Inferior parietal cortex (tissue), 1 donor: ENCODE results near the gene DRAXIN.

Experiments
- DNase-seq: peaks from one replicate; pipeline ENCODE4 v3.0.0-alpha.2; 2016; ENCODE audit errors: extremely low spot score

DRAXIN gene

DNA sequence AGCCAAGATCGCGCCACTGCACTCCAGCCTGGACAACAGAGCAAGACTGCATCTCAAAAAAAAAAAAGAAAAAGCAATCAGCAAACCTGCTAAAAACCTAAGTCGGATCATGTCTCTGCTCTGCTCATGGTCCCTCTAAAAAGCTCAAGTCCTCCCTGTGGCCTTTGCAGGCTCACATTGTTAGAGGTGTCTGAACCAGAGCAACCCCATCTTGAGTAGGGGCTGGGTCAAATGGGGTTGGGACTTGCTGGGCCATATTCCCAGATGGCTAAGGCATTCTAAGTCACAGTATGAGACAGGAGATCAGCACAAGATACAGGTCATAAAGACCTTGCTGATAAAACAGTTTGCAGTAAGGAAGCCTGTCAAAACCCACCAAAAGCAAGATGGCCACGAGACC, 3.0 kb upstream of the DRAXIN start:
- no peak for DNase-seq

DNA sequence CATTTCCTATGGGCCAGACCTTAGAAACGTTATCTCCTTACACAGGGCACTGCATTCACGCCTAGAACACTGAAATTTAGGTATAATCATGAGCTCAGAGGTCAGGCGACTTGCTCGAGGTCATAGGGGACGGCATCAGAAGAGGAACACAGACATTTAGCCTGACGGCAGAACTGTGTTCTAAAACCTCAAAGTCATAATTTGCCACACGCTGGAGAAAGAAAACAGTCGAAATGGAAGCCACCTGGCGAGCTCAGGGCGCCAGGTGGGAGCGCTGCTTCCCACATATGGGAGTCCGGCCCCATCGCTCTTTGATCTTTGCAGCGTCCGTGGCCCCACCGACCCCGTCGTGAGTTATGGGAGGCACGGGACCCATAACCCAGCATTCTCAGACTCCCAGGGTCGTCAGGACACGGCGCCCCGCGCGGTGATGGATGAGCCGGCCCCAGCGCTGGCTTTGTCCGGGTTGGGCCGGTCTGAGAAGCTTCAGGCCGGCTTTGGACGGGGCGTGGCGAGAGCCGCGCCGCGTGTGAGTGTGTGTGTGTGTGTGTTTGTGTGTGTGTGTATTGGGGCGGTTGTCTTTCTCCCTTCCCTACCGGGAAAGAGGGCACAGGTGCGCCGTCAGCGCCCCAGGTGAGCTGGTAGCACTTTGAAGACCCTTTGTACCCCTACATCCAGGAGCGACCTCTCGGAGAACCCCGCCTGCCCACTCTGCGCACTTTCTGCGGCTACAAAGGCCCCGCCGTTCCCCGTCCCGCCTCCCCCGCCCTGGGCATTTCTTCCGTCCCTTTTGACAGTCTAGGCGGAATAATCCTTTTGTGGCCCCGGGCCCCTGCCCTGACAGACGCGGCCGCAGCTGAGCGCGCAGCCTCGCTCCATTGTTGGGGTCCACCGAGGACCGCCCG, 861 bp upstream of the DRAXIN start:
- no peak for DNase-seq

DNA sequence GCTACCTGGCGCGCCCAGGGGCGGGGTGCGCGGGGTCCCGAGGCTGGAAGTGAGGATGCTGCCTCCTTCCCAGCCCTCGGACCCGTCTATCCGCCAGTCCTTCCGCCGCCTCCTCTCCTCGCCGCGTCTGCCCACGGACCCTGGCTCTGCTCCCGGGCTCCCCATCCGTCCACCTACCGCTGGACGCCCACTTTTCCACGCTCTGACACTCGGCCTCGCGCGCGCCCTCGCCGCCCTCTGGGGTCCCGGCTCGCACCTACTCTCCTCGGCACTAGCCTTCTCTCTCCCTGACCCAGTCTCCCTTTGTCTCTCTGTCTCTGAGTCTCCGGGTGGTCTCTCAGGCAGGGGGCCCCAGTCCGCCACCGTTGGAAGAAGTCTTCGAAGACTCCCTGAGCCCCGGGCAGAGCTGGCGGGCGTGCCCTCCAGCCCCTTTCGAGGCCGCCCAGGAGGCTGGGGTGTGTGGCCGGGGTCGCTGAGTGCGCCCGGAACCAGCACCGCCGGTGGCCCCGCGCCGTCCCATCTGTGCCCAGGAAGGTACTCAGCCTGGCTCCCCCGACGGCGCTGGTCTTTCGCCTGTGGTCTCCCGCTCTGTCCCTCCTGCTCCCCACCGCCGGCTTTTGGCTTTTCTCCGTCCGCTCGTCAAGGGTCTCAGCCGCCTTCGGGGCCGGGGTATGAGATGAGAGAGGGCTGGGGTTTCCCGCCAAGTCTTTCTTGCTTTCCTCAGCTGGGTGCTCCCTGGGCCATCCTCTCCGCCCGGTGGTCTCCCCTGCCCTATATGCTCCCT, 610 bp downstream of the DRAXIN start:
- no peak for DNase-seq

DNA sequence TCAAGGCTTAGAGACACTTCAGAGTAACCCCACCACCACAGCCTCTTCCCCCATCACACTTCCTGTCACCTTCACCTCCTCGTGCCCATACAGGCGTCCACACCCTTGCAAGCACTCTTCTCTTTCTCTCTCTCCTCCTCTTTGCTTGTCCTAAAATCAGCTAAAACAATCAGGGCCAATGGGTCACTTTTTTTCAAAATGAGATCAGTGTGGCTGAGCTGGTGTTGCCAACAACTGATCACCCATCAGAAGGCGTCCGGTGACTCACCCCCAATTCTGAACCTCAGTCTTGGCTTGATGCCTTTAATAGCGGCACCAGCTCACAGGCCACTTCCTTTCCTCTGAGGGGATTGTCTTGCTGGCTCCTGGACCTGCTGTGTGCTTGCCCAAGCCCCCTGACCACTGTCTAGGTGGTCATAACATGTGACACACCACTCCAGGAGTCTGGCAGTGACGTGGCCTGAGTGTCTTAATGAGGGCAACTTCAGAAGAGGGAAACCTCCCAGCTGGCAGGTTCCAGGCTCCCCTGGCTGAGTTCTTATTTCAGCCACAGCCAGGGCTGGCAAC, 1.6 kb downstream of the DRAXIN start:
- no peak for DNase-seq

DNA sequence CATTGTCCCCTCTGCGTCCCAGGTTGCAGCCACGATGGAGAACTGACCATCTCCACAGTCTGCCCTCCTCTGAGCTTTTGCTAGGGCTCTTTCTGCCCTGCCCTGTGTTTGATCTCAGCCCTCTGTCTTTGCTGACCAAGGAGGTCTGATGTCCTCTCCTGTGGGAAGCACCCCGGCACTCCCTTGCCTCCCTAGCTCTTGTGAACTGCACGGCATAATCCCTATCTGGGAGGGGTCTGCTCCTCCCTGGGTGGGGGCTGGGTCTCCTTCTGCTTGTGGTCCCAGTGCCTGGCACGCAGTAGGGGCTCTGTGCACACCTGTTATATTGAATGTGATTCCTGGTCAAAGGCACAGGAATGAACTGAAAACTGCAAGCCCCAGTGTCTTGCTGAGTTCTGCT, 2.4 kb downstream of the DRAXIN start:
- DNase-seq: no peak

DNA sequence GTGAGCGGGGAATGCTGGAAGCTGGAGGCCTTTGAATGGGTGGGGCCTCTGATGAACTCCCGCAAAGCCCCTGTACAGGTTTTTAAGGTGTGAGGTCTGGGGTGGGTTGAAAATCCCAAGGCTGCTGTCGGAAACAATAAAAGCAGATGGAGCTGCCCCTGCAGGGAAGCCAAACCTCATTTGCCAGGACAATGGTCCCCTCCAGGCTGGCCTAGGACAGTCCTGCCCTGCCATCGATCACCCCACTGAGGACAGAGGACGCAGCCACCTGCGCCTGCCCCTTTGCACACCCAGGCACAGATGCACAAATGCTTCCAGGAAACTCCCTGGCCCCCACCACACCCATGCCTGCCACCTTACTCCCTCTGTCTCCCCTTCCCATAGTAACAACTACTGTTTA, 4.4 kb downstream of the DRAXIN start:
- no peak for DNase-seq

DNA sequence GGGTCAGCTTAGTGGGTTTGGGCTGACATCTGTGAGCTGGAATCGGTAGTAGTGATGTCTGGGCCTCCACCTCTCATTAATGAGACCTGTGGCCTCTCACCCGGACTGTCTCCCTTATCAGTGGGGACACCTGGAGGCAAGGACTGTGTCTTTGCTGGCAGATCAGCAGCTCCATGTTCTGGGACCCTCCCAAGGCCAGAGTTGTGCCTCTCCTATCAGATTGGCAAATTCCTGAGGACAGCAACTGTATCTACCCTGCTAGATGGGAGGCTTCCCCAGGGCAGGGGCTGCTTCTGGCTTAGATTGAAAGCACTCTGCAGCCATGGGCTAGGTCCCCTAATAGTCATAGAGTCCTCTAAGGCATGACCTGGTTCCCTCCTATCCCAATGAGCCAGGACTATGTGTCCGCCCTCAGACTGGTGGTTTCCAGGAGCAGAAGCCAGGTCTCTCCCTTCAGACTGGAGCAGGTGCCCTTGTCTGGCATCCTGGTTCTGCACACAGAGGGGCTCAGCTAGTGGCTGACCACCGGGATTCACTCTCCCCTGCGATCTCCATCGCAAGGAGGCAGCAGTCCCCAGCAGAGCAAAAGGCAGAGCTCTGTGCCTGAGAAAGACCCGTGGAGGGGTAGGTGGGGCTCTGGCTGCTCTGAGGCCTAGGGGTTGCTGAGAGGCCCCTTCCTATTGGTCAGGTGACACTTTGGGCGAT, 5.8 kb downstream of the DRAXIN start:
- DNase-seq: no peak

DNA sequence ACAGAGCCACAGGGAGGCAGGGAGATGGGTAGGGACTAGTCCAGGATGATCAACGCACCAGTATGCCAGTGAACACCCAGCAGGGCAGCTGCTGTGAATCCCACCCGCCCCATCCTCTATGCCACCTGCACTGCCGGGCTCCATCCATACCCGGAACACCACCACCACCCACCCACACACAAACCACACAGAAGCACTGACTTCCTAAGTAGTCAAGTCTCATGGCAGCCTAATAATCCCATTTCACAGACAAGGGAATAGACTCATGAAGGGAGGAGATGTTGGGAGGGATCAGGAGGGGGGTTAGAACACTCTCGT, 6.3 kb downstream of the DRAXIN start:
- DNase-seq: no peak

DNA sequence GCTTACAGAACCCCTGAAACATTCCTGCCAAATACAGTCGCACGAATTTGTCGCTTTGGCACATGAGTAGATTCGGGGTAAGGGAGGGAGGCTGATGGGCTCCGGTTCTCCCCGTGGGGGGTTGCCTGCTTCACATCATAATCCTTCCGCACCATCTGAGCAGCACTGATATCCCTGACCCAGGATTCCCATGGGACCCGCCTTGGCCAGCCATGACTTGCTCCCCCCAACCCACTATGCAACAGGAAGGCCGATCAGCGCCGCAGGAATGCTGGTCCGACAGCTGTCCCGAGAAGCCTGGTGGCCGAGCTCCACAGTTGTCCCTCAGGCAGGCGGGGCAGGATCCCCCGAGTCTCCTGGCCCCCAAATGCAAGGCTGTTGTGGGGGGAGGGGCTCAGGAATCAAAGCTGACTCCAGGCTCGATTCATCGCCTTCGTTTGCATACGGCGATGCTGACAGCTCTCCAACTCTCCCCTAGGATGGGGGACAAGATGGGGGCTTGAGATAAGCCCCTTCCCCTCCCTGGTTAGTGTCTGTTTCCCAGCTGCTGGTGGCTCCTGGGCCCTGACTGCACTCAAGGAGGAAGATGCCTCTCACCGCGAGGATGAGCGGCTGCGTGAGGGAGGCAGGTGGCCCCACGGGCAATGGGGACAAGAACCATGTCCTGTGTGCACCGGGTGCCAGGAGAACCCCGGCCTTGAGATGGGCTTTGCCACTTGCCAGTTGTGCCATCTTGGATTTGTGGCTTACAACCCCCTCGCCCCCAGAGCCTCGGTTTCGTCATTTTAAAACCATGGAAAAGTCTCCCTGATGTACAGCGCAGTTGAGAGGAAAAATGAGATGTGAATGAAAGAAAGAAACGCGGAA, 9.3 kb downstream of the DRAXIN start:
- DNase-seq: no peak

DNA sequence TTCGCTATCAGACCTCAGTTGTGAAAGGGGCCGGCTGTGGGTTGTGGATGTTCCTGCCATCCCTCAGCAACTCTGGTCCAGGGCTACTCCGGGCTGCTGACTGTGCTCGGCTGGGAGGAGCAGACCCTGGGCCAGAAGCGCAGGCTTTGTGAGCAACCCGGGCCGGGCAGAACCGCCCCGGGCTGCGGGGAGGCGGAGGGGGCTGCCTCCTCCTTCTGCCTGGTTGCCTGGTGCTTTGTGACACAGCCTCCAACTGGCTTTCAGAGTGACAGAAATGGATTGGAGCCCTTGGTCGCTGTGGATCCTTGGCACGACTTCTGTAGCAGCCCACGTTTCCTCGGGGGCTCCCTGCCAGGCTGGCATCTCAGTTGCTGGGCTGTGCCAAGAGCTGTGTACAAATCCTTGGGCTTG, 10.0 kb downstream of the DRAXIN start:
- peak; percentile 67 for DNase-seq

DNA sequence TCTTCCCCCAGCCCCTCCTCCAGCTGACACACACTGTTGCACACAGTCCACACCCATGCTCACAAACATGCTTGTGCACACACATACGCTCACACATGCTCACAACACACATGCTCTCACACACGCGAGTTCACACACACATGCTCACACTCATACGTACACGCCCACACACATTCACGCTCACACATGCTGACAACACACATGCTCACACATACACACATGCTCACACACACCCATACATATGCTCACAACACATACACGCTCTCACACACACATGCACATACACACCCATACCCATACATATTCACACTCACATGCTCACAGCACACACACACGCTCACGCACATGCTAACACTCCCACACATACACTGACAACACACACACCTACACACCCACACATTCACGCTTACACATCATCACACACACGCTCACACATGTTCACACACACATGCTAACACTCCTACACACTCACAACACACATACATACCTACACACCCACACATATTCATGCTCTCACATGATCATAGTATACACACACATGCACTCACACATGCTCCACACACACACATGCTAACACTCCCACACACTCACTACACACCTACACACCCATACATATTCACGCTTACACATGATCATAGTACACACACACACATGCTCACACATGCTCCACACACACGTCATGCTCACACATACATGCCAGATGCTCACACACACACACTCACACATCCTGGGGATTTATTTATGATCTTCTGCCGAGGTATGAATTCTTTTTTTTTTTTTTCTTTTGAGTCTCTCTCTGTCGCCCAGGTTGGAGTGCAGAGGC, 10.7 kb downstream of the DRAXIN start:
- no peak for DNase-seq

DNA sequence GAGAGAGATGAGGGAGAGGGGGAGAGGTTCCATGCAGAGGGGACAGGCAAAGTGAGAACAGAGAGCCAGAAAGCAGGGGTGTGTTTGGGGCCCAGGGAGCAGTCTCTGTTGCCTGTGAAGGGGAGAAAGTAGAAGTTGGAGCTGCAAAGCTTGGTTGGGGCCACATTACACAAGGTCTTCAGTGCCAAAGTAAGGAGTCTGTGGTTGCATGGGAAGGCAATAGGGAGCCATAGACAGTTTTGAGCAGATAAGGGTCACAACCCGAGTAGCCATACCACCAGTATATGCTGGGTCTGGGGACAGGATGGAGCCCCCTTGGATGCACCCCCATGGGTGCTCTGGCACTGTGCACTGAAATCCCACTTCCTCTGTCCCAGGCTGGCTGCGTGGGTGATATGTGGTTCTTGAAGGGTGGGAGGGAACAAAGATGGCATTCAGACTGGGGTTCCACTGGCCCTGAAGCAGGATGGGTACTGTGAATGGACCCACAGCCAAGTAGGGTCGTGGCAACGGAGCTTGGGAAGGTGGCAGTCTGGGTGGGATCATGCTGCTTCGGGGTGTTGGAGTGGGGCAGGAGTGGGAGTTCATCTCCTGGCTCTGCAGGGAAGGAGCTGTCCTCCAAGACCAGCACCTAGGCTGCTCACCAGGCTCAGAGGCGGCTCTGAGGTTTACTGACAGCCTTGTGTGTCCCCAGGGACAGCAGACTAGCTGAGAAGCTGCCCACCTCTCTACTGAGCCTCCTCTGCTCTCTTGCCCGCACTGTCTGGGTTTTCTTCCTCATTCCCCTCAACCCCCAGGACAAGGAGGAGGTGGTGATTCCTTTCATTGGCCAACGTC, 12.1 kb downstream of the DRAXIN start:
- DNase-seq: no peak

DNA sequence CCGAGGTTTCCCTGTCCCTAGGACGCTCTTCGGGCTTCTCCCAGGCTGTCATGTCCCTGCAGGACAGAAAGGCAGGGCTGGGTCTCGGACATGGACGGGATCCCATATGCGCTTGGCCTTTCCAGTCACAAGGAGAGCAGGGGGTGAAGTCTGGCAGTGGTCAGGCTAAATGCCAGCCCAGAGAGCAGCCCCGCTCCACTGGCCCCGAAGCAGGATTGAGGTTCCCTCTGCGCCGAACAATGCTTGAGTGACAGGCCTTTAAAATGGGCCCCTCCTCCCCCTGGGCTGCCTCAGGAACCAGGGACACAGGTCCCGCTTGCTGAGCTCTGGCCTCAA, 12.7 kb downstream of the DRAXIN start:
- no peak for DNase-seq

DNA sequence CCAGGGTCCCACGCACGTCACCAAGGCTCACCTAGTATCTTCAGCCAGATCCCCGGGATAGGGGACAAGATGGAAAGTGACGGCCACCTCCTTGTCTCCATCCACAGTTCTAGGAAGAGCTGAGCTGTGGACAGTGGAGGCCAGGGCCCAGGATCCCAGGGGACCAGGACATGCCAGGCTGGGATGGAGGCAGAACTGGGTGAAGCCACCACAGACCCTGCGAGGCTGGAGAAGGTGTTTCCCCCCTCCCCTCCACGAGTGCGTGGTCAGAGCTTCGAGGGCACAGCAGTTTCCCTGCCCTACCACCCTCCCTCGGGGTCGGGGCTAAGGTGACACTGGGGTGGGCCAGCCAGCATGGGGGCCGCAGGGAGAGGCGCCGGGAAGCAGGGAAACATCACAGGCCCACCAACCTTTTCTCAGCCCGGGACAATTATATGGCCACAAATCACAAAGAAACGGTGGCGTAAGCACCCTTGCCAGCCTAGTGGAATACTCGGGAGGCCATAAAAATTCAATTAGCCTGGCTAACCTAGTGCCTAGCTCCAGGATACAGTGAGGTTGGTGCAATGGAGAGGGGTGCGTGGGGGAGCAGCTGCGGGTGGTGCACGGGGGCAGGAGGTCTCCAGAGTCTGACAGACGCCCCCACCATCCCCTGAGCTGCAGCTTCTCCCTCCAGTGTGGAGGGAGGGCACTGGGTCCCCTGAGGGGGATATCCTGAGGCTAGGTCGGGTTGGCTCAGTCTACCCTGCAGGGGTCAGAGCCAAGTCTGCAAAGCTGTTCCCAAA, 13.4 kb downstream of the DRAXIN start:
- no peak for DNase-seq

DNA sequence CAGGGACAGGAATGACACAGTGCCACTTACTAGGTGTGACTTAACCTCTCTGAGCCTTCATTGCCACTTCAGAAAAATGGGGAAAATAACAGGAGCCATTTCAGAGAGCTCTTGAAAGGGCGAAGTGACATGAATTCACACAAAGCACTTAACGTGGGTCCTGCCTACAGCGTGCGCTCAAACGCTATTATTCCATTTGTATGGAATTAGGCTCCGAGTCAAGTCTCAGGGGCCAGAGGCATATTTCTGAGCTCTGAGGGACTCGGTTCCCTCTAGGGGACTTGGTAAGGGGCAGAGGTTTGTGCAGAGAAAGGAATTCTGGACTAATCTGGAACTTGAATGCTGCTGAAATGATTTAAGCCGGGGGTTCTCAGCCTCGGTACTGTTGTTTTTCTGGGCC, 14.1 kb downstream of the DRAXIN start:
- no peak for DNase-seq

DNA sequence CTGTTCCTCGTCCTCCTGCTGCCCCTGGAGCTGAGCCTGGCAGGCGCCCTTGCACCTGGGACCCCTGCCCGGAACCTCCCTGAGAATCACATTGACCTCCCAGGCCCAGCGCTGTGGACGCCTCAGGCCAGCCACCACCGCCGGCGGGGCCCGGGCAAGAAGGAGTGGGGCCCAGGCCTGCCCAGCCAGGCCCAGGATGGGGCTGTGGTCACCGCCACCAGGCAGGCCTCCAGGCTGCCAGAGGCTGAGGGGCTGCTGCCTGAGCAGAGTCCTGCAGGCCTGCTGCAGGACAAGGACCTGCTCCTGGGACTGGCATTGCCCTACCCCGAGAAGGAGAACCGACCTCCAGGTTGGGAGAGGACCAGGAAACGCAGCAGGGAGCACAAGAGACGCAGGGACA, 14.8 kb downstream of the DRAXIN start:
- no peak for DNase-seq

DNA sequence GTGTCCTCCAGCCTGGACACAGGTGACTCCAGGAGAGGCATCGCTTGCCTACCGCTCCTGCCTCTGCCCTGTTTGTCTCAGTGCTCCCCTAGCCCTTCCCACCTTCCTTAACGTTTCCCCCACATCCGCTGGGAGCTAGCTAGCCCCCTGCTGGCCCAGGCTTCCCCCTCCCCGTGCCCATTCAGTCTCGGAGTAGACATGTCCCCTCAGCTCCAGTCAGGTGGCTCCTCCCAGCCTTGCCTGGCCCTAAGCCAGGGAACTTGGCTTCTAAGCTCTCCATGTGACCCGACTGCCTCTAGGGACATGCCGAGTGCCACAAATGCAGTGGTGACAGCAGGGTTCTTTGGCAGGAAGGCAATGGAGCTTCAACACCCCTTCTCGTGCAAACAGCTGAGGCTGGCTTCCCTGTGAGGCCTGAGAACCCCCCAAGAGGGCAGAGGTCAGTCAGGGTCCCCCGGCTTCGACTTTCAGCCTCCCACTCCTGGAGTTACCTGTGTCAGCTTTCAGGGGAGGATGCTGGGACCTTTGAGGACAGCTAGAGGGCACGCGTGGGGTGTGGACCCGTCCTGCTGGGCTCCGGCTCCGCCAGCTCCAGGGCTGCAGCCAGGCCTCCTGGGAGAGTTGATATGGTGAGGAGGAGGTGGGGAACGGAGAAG, 16.2 kb downstream of the DRAXIN start:
- no peak for DNase-seq
